Panc1 (cell line): ENCODE measurements around the gene SH3BP5. TPM values are rescaled to one million over a fixed set of nuclear protein-coding genes. Genes with fewer than 3 reads are reported as not detected.

Experiments
- ATAC-seq: fragments of 200-7000 bp; cut with Tn5 transposase; 2 replicates; pipeline ENCODE4 v1.9.1; 2020; ENCODE audit warnings: mild to moderate bottlenecking, moderate library complexity
- BruUV-seq: library from RNA; stranded (reverse); fragments of 400-500 nt; replicated peaks from 2 replicates; lab custom pipeline; 2021; lab: Mats Ljungman, UMichigan
- CTCF ChIA-PET: fragments of 300-600 bp; sonication (Branson Sonifier 250); formaldehyde crosslinking; loops from one replicate; lab custom pipeline; 2022; ENCODE audit warnings: antibody characterized with exemption; lab: Charles Lee
- POLR2A ChIA-PET: fragments of 300-600 bp; sonication (Branson Sonifier 250); formaldehyde crosslinking; loops from one replicate; lab custom pipeline; 2022; ENCODE audit warnings: antibody characterized with exemption; lab: Charles Lee
- DNase-seq: peaks from one replicate; pipeline ENCODE4 v3.0.0-alpha.2; 2010; ENCODE audit warnings: low read depth, low spot score
- H3K27ac ChIP-seq: 2 replicates; pipeline ENCODE4 v1.5.1; 2011; ENCODE audit warnings: mild to moderate bottlenecking, low read length, inconsistent platforms
- H3K27me3 ChIP-seq: fragments of 200-500 bp; sonication (Bioruptor generic); 2 replicates; pipeline ENCODE4 v1.6.0; 2014; ENCODE audit warnings: low read length, inconsistent platforms; ENCODE audit not compliant: control insufficient read depth, insufficient read depth
- H3K36me3 ChIP-seq: fragments of 200-500 bp; sonication (Bioruptor generic); 2 replicates; pipeline ENCODE4 v1.5.1; 2014; ENCODE audit warnings: inconsistent platforms, mild to moderate bottlenecking, low read length, moderate library complexity; ENCODE audit not compliant: control insufficient read depth, insufficient read depth
- H3K4me1 ChIP-seq: 2 replicates; pipeline ENCODE4 v1.5.1; 2011; ENCODE audit warnings: inconsistent platforms, mild to moderate bottlenecking, low read length, moderate library complexity; ENCODE audit not compliant: control insufficient read depth, insufficient read depth
- H3K4me3 ChIP-seq, 2 experiments: 2 replicates each; pipeline ENCODE4 v1.5.1; 2011 to 2012; ENCODE audit warnings: low read depth in 2 of 2, low read length in 2 of 2, mild to moderate bottlenecking in 2 of 2, inconsistent platforms in 1 of 2, moderate library complexity in 1 of 2
- H3K9me3 ChIP-seq: fragments of 200-500 bp; sonication (Bioruptor generic); 2 replicates; pipeline ENCODE4 v1.5.1; 2014; ENCODE audit warnings: low read depth, mild to moderate bottlenecking, inconsistent platforms, low read length, moderate library complexity; ENCODE audit not compliant: control insufficient read depth, insufficient read depth
- POLR2AphosphoS5 ChIP-seq: IDR thresholded peaks from 2 replicates; pipeline ENCODE4 v1.6.1; 2012; ENCODE audit warnings: mild to moderate bottlenecking, low read depth, low read length, moderate library complexity
- REST ChIP-seq, 2 experiments: IDR thresholded peaks; 2 replicates each; pipeline ENCODE4 v1.6.1; 2011 to 2012; ENCODE audit warnings: low read depth in 2 of 2, control low read depth in 1 of 2, low read length in 1 of 2, mild to moderate bottlenecking in 1 of 2, moderate library complexity in 1 of 2; ENCODE audit not compliant: insufficient read depth in 1 of 2
- SIN3A ChIP-seq: IDR thresholded peaks from 2 replicates; pipeline ENCODE4 v1.6.1; 2012; ENCODE audit warnings: low read depth, mild to moderate bottlenecking, low read length, moderate library complexity, borderline replicate concordance; ENCODE audit not compliant: insufficient read depth
- TCF7L2 ChIP-seq: IDR thresholded peaks from 2 replicates; pipeline ENCODE4 v1.6.1; 2011; ENCODE audit warnings: mild to moderate bottlenecking, low read depth, low read length, inconsistent platforms
- in situ Hi-C: cut with HindIII; loops from 2 replicates; pipeline ENCODE4 v1.10.0; 2016; ENCODE audit warnings: low sequenced_read_pairs, low pct_unique_long_range_greater_than_20kb
- intact Hi-C: fragments of 100-400 bp; cut with micrococcal nuclease; formaldehyde crosslinking; loops from one replicate; pipeline ENCODE4 v1.10.0; 2022; ENCODE audit not compliant: unreplicated experiment
- total RNA-seq: library from RNA; stranded (reverse); gene quantifications from one replicate; pipeline ENCODE4 v1.2.1, GENCODE V29; 2021; ENCODE audit not compliant: unreplicated experiment
- TF ChIP-seq, protein P1 (sequence below): fragments of 450-650 bp; IDR thresholded peaks from 2 replicates; pipeline ENCODE4 v1.5.1; 2017; ENCODE audit warnings: mild to moderate bottlenecking

The SH3BP5 gene
- total RNA-seq, 1 experiment from 2014 or later = 12.0 TPM

DNA sequence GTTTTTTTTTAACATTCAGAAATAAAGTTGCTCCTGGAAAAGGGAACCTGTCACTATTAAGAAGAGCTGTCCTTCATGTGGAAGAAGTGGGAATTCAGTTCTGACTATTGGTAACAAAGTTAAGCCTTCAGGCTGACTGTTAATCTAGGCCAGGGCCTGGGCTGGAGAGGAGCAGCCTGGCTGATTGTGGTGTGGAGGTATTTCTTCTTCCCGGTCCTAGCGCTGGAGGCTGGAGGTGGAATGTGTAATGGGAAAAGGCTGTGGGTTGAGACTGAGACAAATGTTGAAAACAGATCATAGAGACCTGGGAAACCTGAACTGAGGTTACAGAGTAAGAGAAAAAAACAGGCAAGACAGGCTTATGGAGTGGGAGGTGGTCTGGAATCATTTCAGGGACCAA is 23.8 kb upstream of the SH3BP5 start:
- H3K36me3 ChIP-seq = no peaks in the 10 kb centered on the region
- no peaks in the 10 kb centered on the region for H3K27me3 ChIP-seq
- ATAC-seq = no peak
- in situ Hi-C loops (no loop called here), intact Hi-C loops (no loop called here)
- no TSS peak for BruUV-seq
- no peaks in the 10 kb centered on the region for H3K4me1 ChIP-seq
- no peaks in the 10 kb centered on the region for H3K9me3 ChIP-seq
- TF ChIP-seq SIN3A (no peak), REST (IDR thresholded peaks at IDR 0.05; ENCODE audit: insufficient read depth in 1 of 2, low read depth in 2 of 2, low read length in 1 of 2) (no peak), TCF7L2 (no peak), POLR2AphosphoS5 (no peak)
- TF ChIP-seq, protein P1, sequence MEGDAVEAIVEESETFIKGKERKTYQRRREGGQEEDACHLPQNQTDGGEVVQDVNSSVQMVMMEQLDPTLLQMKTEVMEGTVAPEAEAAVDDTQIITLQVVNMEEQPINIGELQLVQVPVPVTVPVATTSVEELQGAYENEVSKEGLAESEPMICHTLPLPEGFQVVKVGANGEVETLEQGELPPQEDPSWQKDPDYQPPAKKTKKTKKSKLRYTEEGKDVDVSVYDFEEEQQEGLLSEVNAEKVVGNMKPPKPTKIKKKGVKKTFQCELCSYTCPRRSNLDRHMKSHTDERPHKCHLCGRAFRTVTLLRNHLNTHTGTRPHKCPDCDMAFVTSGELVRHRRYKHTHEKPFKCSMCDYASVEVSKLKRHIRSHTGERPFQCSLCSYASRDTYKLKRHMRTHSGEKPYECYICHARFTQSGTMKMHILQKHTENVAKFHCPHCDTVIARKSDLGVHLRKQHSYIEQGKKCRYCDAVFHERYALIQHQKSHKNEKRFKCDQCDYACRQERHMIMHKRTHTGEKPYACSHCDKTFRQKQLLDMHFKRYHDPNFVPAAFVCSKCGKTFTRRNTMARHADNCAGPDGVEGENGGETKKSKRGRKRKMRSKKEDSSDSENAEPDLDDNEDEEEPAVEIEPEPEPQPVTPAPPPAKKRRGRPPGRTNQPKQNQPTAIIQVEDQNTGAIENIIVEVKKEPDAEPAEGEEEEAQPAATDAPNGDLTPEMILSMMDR = no peak
- no peak for DNase-seq
- ChIA-PET POLR2A (no interaction called here), CTCF (interaction anchor here (0.7 kb wide), 1 partner anchor 208 kb away, joined by 5 read pairs; no protein-coding TSS in a partner anchor)
- no peak overlapping the region for H3K4me3 ChIP-seq
- H3K27ac ChIP-seq = no peak overlapping the region

- in situ Hi-C loops (no loop called here), intact Hi-C loops (no loop called here)
- ChIA-PET CTCF (no interaction called here), POLR2A (no interaction called here)
- ATAC-seq (no peak), DNase-seq (no peak)
- Histone ChIP-seq H3K9me3 (no peaks in the 10 kb centered on the region), H3K4me1 (no peaks in the 10 kb centered on the region), H3K36me3 (no peaks in the 10 kb centered on the region), H3K27me3 (no peaks in the 10 kb centered on the region), H3K27ac (no peak overlapping the region), H3K4me3 (no peak overlapping the region)
- TF ChIP-seq SIN3A = no peak
- TF ChIP-seq TCF7L2 = no peak
- TF ChIP-seq POLR2AphosphoS5 = no peak
- TF ChIP-seq, protein P1 = no peak
- no peak for TF ChIP-seq REST (IDR thresholded peaks at IDR 0.05; ENCODE audit: insufficient read depth in 1 of 2, low read depth in 2 of 2, low read length in 1 of 2)
- no TSS peak for BruUV-seq
Observed at GRCh38 chr3:15355086-15355485, 22.7 kb upstream of the SH3BP5 start.
